Measurements from ENCODE around the gene RBCK1. TPM values are rescaled to one million over a fixed set of nuclear protein-coding genes. Genes with fewer than 3 reads are reported as not detected.

RBCK1 gene
- total and polyA plus RNA-seq, 2 donors (not counting 3 experiments of a cell fraction or from before 2014, with no cell fraction given), result 80.4 to 82.7 TPM

DNA sequence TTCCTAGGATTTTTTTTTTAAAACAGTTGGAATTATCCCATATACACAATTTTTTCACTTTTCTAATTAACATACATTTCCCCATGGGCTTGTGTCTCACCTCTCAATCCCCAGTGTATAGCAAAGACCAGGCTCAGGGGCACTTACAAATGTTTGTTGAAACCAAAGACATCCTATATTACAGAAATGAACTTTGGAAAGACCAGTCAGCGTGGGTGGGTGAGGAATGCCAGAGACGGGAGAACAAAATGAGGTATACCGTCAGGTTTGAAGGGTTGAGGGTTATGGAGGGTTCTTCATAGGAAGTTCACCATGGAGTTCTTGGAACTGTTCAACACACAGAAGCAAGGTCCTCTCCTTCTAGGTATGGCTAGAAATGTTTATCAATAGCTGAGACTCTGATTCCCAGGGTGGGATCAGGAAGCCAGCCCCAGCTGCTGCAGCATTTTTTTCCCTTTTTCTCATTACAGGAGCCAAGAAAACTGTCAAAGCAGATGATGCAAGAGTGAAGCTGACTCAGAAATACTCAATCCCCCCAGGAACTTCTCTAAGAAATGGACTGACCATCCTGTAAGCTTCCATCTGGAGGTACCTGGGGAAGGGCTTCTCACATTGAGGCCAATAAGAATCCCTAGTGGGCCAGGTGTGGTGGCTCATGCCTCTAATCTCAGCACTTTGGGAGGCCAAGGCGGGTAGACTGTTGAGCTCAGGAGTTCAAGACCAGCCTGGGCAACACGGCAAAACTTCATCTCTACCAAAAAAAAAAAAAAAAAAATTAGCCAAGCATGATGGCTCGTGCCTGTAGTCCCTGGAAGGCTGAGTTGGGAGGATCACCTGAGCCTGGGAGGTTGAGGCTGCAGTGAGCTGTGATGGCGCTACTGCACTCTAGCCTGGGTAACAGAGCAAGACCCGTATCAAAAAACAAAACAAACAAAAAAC, 70.2 kb downstream of the RBCK1 start:
- Histone ChIP-seq H3K9me1 (replicated peaks; ENCODE audit: control insufficient read depth, extremely low read depth, insufficient read depth, low read length) (no peaks in the 10 kb centered on the region), H3K9me3 (replicated peaks; ENCODE audit: control insufficient read depth, insufficient read depth, low read length) (no peaks in the 10 kb centered on the region), H3K4me3 (replicated peaks in 1 of 3; ENCODE audit: insufficient read depth in 1 of 3, low read depth in 1 of 3, low read length in 3 of 3) (no peak overlapping the region), H3K36me3 (ENCODE audit: control insufficient read depth in 2 of 2, extremely low read depth in 1 of 2, insufficient read depth in 2 of 2, low read length in 2 of 2) (peaks cover 9 to 16% of the 10 kb centered on the region in 2 experiments), H3K4me2 (ENCODE audit: insufficient read depth, low read length) (no peak overlapping the region), H3K4me1 (ENCODE audit: control insufficient read depth, extremely low read depth, insufficient read depth, low read length) (peaks cover 7% of the 10 kb centered on the region), H2AFZ (ENCODE audit: low read depth, low read length) (no peak overlapping the region), H3K9ac (replicated peaks; ENCODE audit: extremely low read depth, insufficient read depth, low read length) (no peak overlapping the region), H4K20me1 (replicated peaks; ENCODE audit: control insufficient read depth, extremely low read depth, insufficient read depth, low read length) (peaks cover 5% of the 10 kb centered on the region), H3K27me3 (ENCODE audit: control insufficient read depth in 2 of 2, insufficient read depth in 2 of 2, low read length in 2 of 2) (no peaks in the 10 kb centered on the region), H3K27ac (ENCODE audit: insufficient read depth, low read depth, low read length) (no peak overlapping the region), H3K79me2 (ENCODE audit: control insufficient read depth, insufficient read depth, low read length) (no peaks in the 10 kb centered on the region)
- dilution Hi-C loops (cut with MboI; ENCODE audit: extremely low pct_ligation_motif_present, low sequenced_read_pairs), result no loop called here
- no peak for FAIRE-seq
- ChIA-PET POLR2A (no interaction called here), CTCF (interaction anchor here (0.6 to 2.8 kb wide), 9 partner anchors 47 to 251 kb away, joined by 3 to 29 read pairs (median 5); no protein-coding TSS in a partner anchor)
- no peak for DNase-seq (ENCODE audit: low read depth, low spot score)
- TF ChIP-seq EZH2 (IDR thresholded peaks at IDR 0.05; ENCODE audit: borderline replicate concordance, low read depth, low read length, severe bottlenecking), result no peak
- no peak for TF ChIP-seq POLR2A (IDR thresholded peaks at IDR 0.05; ENCODE audit: low read depth, low read length)
- TF ChIP-seq, protein P1, sequence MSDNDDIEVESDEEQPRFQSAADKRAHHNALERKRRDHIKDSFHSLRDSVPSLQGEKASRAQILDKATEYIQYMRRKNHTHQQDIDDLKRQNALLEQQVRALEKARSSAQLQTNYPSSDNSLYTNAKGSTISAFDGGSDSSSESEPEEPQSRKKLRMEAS (IDR thresholded peaks at IDR 0.05; ENCODE audit: insufficient read depth, insufficient read length), result no peak
- BruUV-seq (replicated peaks), result no TSS peak
- intact Hi-C loops (cut with micrococcal nuclease), result no loop called here

DNA sequence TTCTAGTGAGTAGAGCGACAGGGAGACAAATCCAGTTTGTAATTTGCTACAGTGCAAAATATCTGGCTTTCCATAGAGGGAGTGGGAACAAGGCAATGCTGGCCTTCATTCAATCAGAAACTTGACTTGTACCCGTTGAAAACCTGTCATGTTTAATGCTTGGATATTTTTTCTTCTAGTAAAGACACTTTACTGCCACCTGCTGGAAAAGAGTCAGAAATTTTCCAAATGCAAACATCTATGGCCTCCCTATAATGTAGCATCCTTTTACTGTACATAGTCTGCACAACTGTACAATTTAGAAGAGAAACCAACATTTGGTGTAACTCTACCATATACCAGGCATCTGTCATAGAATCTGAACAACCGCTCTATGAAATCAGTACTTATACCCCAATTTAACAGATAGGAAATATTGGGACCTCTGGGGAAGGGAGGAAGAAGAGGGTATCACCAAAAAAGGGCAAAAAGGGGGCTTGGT, 70.9 kb downstream of the RBCK1 start:
- TF ChIP-seq, protein P2, sequence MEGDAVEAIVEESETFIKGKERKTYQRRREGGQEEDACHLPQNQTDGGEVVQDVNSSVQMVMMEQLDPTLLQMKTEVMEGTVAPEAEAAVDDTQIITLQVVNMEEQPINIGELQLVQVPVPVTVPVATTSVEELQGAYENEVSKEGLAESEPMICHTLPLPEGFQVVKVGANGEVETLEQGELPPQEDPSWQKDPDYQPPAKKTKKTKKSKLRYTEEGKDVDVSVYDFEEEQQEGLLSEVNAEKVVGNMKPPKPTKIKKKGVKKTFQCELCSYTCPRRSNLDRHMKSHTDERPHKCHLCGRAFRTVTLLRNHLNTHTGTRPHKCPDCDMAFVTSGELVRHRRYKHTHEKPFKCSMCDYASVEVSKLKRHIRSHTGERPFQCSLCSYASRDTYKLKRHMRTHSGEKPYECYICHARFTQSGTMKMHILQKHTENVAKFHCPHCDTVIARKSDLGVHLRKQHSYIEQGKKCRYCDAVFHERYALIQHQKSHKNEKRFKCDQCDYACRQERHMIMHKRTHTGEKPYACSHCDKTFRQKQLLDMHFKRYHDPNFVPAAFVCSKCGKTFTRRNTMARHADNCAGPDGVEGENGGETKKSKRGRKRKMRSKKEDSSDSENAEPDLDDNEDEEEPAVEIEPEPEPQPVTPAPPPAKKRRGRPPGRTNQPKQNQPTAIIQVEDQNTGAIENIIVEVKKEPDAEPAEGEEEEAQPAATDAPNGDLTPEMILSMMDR (IDR thresholded peaks at IDR 0.05; ENCODE audit: extremely low read depth in 1 of 2, insufficient read depth in 1 of 2, low read depth in 1 of 2, low read length in 2 of 2), result peak; percentile 21 to 40
- no peak for TF ChIP-seq POLR2A (IDR thresholded peaks at IDR 0.05; ENCODE audit: low read depth, low read length)
- H3K36me3 ChIP-seq (ENCODE audit: control insufficient read depth in 2 of 2, extremely low read depth in 1 of 2, insufficient read depth in 2 of 2, low read length in 2 of 2), result peaks cover 10 to 18% of the 10 kb centered on the region in 2 experiments
- dilution Hi-C loops (cut with MboI; ENCODE audit: extremely low pct_ligation_motif_present, low sequenced_read_pairs) (no loop called here), intact Hi-C loops (cut with micrococcal nuclease) (loop anchor here (1.0 kb wide), 3 partner anchors 17 to 125 kb away; partner anchors contain the start of gene TBC1D20)
- DNase-seq (ENCODE audit: low read depth, low spot score), result peak; percentile 70
- H3K79me2 ChIP-seq (ENCODE audit: control insufficient read depth, insufficient read depth, low read length), result no peaks in the 10 kb centered on the region
- H3K9me1 ChIP-seq (replicated peaks; ENCODE audit: control insufficient read depth, extremely low read depth, insufficient read depth, low read length), result no peaks in the 10 kb centered on the region
- ChIA-PET POLR2A (no interaction called here), CTCF (interaction anchor here (0.6 to 2.8 kb wide), 12 partner anchors 10 to 260 kb away, joined by 3 to 29 read pairs (median 4); no protein-coding TSS in a partner anchor)
- BruUV-seq (replicated peaks), result no TSS peak
- H3K4me2 ChIP-seq (ENCODE audit: insufficient read depth, low read length), result peak overlapping the region; percentile 19
- no peak overlapping the region for H3K27ac ChIP-seq (ENCODE audit: insufficient read depth, low read depth, low read length)
- H3K27me3 ChIP-seq (ENCODE audit: control insufficient read depth in 2 of 2, insufficient read depth in 2 of 2, low read length in 2 of 2), result no peaks in the 10 kb centered on the region
- no peaks in the 10 kb centered on the region for H3K9me3 ChIP-seq (replicated peaks; ENCODE audit: control insufficient read depth, insufficient read depth, low read length)
- peak; percentile 85 for FAIRE-seq
- no peak overlapping the region for H2AFZ ChIP-seq (ENCODE audit: low read depth, low read length)
- no peak overlapping the region for H3K4me3 ChIP-seq (replicated peaks in 1 of 3; ENCODE audit: insufficient read depth in 1 of 3, low read depth in 1 of 3, low read length in 3 of 3)
- H4K20me1 ChIP-seq (replicated peaks; ENCODE audit: control insufficient read depth, extremely low read depth, insufficient read depth, low read length), result peaks cover 5% of the 10 kb centered on the region
- peaks cover 7% of the 10 kb centered on the region for H3K4me1 ChIP-seq (ENCODE audit: control insufficient read depth, extremely low read depth, insufficient read depth, low read length)
- H3K9ac ChIP-seq (replicated peaks; ENCODE audit: extremely low read depth, insufficient read depth, low read length), result no peak overlapping the region

Measured in endothelial cell of umbilical vein (primary cell).